HG03066 (cell line): ENCODE measurements around the gene FBXL19.

Experiments used
- ATAC-seq: cut with Tn5 transposase; IDR thresholded peaks from one replicate; pipeline ENCODE4 v1.9.1; 2021; ENCODE audit warnings: low read depth; ENCODE audit not compliant: unreplicated experiment

FBXL19 gene

GRCh38 chr16:30894540-30895368 is 28.6 kb upstream of the FBXL19 start:
- ATAC-seq: no peak

DNA sequence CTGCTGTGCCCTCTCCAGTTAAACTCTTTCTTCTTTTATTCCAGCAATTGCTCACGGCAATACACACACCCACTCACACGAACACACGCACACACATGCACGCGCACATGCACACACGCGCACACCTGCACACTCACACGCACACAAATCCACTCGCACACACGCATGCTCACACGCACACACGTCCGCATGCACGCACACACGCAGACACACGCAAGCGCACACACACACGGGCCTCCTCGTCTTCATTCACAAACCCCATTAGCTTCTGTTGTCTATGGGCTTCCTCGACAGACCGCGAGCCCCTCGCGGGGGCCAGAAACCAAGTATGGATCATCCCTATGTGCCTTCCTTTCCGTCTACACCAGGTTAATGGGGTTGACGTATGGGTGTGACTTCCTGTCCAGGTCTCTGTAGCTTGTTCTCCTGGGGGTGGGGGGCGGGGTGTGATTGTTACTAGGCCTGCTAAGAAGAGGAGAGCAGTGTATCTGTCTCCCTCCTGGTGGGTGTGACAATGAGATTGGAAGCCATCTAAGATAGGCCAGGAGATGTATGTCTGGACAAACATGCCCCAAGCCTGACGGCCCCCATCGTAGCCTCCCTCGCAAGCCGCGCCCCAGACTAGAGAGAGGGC is 27.6 kb upstream of the FBXL19 start:
- no peak for ATAC-seq

- no peak for ATAC-seq
These were observed 27.0 kb upstream of the FBXL19 start, which contains the start of gene CTF1 for GRCh38 chr16:30896261-30896888. CTF1 (plus strand) TSS chr16:30896614; CDS start chr16:30896644, 30 bp downstream.

DNA sequence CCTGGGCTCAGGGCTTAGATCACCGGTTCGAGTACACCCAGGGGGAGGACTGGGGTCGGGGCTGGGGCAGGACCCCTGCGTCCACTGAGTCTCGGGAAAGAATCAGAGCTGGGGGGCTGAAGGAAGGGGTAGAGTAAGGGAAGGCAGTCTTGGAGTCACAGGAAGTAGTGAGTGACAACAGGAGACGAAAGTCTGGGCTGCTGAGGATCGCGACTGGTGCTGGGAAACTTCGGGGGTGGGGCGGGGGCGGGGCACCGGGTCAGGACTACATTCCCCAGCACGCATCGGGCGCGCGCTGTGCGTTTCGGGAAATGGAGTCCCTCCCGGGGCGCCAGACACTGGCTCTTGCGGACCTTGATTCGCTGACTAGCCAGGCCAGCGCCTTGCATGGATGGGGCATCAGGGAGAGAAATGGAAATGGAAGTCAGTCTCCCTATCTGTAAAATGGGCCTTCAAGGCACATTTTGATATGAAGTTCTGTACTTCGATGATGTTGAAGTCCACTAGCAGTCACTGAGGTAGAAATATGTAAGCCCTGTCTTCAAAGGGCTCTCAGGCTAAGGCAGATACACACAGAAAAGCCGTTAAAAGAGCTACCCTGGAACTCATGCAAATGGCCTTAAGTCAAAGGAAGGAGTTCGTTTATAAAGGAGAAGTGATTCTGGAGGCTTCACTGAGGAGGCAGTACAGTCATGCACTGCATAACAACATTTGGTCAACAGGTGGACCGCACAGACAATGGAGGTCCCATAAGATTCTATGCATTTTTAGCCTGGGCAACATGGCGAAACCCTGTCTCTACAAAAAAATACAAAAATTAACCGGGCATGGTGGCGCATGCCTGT is 26.3 kb upstream of the FBXL19 start:
- no peak for ATAC-seq

DNA sequence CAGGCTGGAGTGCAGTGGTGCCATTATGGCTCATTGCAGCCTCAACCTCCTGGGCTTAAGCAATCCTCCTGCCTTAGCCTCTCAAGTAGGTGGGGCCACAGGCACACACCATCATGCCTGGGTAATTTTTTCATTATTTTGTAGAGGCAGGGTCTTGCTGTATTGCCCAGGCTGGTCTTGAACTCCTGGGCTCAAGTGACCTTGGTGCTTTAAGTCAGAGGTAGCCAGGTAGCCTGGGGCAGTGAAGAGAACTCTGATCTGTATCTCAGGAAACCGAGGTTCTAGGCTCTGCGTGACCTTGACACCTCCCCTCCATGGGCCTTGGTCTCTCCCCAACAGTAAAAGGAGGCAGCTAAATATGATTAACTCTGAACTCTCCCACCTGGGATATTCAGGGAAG is 23.6 kb upstream of the FBXL19 start:
- ATAC-seq: no peak

DNA sequence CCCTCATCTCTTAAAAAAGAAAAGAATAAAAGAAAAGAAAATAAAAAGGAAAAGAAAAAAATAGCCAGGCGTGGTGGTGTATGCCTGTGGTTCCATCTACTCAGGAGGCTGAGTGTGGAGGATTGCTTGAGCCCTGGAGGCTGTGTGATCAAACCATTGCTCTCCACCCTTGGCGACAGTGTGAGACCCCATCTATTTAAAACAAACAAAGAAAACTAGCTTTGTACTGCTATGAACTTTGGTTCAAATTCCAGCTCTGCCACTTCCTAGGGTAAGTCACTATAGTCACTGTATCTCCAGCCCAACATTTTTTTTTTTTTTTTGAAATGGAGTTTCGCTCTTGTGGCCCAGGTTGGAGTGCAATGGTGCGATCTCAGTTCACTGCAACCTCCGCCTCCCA is 22.8 kb upstream of the FBXL19 start:
- no peak for ATAC-seq

DNA sequence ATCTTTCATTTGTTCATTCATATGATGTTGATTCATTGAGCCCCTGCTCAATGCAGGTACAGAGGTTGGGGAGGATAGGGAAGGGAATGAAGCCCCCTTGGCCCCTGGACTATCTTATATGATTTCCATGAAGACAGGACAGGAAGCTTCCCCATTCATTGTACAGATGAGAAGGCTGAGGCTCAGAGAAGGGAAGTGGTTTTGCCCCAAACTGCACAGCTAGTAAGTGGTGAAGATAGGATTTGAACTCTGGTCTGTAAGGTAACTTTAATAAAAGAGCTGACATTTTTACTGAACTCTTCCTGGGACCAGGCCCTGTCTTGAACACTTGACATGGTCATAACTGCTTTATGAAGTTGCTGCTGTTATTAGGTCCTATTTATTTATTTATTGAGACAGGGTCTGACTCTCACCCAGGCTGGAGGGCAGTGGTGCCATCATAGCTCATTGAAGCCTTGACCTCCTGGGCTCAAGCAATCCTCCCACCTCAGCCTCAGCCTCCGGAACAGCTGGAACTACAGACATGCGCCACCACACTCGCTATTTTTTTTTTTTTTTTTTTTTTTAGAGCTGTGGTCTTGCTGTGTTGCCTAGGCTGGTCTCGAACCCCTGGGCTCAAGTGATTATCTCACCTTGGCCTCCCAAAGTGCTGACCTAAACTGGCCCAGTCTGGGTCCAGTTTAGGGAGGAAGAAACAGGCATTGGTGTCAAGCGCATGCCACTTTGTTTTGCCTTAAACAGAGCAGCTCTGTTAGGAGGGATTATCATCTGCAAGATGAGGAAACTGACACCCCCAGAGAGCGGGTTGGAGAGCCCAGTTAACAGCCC is 22.0 kb upstream of the FBXL19 start:
- no peak for ATAC-seq

DNA sequence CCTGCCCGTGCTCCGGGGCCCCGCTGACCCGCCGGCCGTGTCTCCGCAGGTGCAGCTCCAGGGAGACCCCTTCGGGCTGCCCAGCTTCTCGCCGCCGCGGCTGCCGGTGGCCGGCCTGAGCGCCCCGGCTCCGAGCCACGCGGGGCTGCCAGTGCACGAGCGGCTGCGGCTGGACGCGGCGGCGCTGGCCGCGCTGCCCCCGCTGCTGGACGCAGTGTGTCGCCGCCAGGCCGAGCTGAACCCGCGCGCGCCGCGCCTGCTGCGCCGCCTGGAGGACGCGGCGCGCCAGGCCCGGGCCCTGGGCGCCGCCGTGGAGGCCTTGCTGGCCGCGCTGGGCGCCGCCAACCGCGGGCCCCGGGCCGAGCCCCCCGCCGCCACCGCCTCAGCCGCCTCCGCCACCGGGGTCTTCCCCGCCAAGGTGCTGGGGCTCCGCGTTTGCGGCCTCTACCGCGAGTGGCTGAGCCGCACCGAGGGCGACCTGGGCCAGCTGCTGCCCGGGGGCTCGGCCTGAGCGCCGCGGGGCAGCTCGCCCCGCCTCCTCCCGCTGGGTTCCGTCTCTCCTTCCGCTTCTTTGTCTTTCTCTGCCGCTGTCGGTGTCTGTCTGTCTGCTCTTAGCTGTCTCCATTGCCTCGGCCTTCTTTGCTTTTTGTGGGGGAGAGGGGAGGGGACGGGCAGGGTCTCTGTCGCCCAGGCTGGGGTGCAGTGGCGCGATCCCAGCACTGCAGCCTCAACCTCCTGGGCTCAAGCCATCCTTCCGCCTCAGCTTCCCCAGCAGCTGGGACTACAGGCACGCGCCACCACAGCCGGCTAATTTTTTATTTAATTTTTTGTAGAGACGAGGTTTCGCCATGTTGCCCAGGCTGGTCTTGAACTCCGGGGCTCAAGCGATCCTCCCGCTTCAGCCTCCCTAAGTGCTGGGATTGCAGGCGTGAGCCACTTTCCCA is 21.1 kb upstream of the FBXL19 start:
- no peak for ATAC-seq

- no peak for ATAC-seq
These were observed 20.4 kb upstream of the FBXL19 start for GRCh38 chr16:30903002-30903401.

GRCh38 chr16:30903596-30903995 is 19.8 kb upstream of the FBXL19 start:
- no peak for ATAC-seq

DNA sequence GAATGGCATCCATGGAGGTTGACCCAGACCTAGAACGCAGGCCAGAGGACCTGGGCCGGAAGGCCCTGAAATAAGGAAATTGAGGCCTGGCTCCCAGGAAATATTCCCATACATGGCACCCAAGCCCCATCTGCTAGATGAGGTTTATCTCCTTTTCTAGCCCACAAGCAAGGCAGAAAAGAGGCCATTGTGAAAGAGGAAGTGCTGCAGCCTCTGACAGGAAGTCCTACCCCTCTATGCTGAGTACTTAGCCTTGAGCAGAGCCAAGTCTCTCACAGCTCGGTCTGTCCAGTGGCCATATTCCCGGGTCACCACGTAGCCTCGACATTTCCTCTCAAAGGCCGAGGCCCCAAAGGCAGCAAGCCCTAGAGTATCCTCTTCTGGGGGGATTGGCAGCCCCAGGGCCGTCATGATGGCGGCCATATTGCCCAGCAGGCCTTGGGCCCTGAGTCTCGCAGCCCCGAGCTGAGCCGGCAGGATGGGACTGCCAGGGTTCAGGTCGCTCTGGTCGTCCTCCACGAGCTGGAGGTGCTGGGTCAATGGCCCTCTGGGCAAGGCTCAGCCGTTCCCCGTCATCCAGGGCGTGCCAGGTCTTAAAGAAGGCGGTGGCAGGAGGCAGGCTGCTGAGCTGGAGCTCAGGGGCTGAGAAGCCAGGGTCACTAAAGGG is 19.1 kb upstream of the FBXL19 start:
- ATAC-seq: no peak

GRCh38 chr16:30907064-30907463 is 16.3 kb upstream of the FBXL19 start:
- no peak for ATAC-seq

- no peak for ATAC-seq
These were observed 12.8 kb upstream of the FBXL19 start for GRCh38 chr16:30910427-30911029.

GRCh38 chr16:30912794-30913412 is 10.5 kb upstream of the FBXL19 start:
- no peak for ATAC-seq

DNA sequence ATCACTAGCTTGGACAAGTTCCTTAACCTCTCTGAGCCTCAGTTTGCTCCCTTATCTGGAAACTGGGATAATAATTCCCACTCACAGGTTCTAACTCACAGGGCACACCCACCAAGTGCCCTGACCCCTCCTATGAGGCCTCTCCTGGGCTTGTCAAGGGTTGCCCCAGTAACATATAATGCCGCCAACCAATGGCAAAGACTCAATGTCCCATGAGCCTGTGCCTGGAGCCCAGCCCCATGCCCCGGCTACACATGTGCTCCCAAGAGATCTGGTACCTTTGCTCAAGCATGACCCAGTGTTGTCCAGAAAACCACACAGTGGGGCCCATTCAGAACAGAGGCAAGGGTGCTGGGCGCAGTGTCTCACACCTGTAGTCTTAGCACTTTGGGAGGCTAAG is 8.5 kb upstream of the FBXL19 start:
- no peak for ATAC-seq

- ATAC-seq: no peak
These were observed 4.8 kb upstream of the FBXL19 start for GRCh38 chr16:30918614-30919013.

GRCh38 chr16:30920891-30921290 is 2.5 kb upstream of the FBXL19 start:
- ATAC-seq: no peak

DNA sequence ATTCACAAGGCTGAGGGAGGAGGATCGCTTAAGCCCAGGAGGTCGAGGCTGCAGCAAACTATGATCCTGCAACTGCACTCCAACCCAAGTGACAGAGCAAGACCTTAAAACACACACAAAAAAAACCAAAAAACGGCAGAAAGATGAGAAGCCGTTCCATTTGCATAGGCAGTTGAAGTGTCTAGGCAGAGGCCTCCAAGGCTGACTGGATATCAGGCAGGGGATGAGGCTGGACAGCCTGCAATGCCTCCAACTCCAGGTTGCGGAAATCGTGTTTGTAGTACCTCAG is 2.0 kb upstream of the FBXL19 start:
- no peak for ATAC-seq
